ENCODE results near the gene MCF2L.

MCF2L gene

GRCh38 chr13:113147206-113147605, 178.2 kb downstream of the MCF2L start:
- H3K9ac ChIP-seq (ENCODE audit: low read depth, low read length): no peak overlapping the region
- no peaks in the 10 kb centered on the region for H3K36me3 ChIP-seq (ENCODE audit: control insufficient read depth, insufficient read depth, low read length)
- H3K9me3 ChIP-seq (ENCODE audit: control insufficient read depth, insufficient read depth, low read length): no peaks in the 10 kb centered on the region
- H3K4me1 ChIP-seq (ENCODE audit: control insufficient read depth, insufficient read depth, low read length): peaks cover 3% of the 10 kb centered on the region; the same call in 1 of the 2 replicates
- H3K27ac ChIP-seq (ENCODE audit: low read depth, low read length): no peak overlapping the region
- peaks cover 6% of the 10 kb centered on the region for H3K27me3 ChIP-seq (ENCODE audit: control insufficient read depth, insufficient read depth, low read length)
- no peak overlapping the region for H3K4me3 ChIP-seq (ENCODE audit: low read depth, low read length)

GRCh38 chr13:113148407-113148806, 179.4 kb downstream of the MCF2L start:
- Histone ChIP-seq H3K27ac (ENCODE audit: low read depth, low read length) (no peak overlapping the region), H3K9ac (ENCODE audit: low read depth, low read length) (no peak overlapping the region)

GRCh38 chr13:113148940-113149503, 180.0 kb downstream of the MCF2L start:
- Histone ChIP-seq H3K27ac (ENCODE audit: low read depth, low read length) (no peak overlapping the region), H3K27me3 (ENCODE audit: control insufficient read depth, insufficient read depth, low read length) (peaks cover 20% of the 10 kb centered on the region), H3K4me3 (ENCODE audit: low read depth, low read length) (no peak overlapping the region), H3K4me1 (ENCODE audit: control insufficient read depth, insufficient read depth, low read length) (peaks cover 12% of the 10 kb centered on the region), H3K36me3 (ENCODE audit: control insufficient read depth, insufficient read depth, low read length) (no peaks in the 10 kb centered on the region), H3K9me3 (ENCODE audit: control insufficient read depth, insufficient read depth, low read length) (no peaks in the 10 kb centered on the region), H3K9ac (ENCODE audit: low read depth, low read length) (no peak overlapping the region)

More at GRCh38 chr13:113148407-113148806, 179.4 kb downstream of the MCF2L start:
- H3K27me3 ChIP-seq (ENCODE audit: control insufficient read depth, insufficient read depth, low read length): peaks cover 18% of the 10 kb centered on the region
- no peak overlapping the region for H3K4me3 ChIP-seq (ENCODE audit: low read depth, low read length)
- peaks cover 9% of the 10 kb centered on the region for H3K4me1 ChIP-seq (ENCODE audit: control insufficient read depth, insufficient read depth, low read length)
- no peaks in the 10 kb centered on the region for H3K9me3 ChIP-seq (ENCODE audit: control insufficient read depth, insufficient read depth, low read length)
- H3K36me3 ChIP-seq (ENCODE audit: control insufficient read depth, insufficient read depth, low read length): no peaks in the 10 kb centered on the region
